GM23248 (cell line): ENCODE measurements around the gene NEK6.

Source experiments
- EZH2 ChIP-seq: fragments of 200-600 bp; sonication (generic); IDR thresholded peaks from 2 replicates; pipeline ENCODE4 v1.6.1; 2018; ENCODE audit warnings: antibody characterized with exemption, mild to moderate bottlenecking; ENCODE audit not compliant: insufficient read depth, poor library complexity, severe bottlenecking
- EZH2phosphoT487 ChIP-seq: fragments of 200-600 bp; sonication (generic); IDR thresholded peaks from 2 replicates; pipeline ENCODE4 v1.6.1; 2018; ENCODE audit warnings: antibody characterized with exemption, moderate library complexity, mild to moderate bottlenecking, low read depth; ENCODE audit not compliant: insufficient read depth

DNA sequence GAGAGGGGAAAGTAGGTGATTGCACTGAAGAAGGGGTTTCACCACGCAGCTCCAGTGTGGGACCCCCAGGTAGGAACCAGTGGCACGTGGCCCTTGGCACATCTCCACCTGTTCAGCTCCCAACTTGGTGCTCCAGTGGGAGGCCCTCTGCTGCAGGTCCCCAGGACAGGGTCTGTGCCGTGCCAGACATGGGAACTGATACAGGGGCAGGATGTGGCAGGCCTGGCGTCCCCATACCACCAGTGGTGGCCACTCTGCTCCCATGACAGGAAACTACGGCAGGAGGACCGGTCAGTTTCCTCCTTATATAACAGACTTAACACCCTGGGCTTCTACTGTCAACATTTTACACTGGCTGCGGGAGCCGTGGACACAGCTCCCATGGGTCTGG, 90.2 kb downstream of the NEK6 start:
- TF ChIP-seq EZH2phosphoT487: no peak
- TF ChIP-seq EZH2: no peak
